OCI-LY1 (cell line): ENCODE data around the gene KCNA3.

Source experiments
- EZH2 ChIP-seq: fragments of 200-600 bp; sonication (generic), shearing (Covaris generic); IDR thresholded peaks from 2 replicates; pipeline ENCODE4 v1.8.0; 2017; ENCODE audit warnings: borderline replicate concordance, mixed run types, mild to moderate bottlenecking, antibody characterized with exemption, low read length, moderate library complexity, mixed read lengths
- TF ChIP-seq, protein P1 (sequence below): fragments of 200-600 bp; sonication (generic), shearing (Covaris generic); IDR thresholded peaks from 2 replicates; pipeline ENCODE4 v1.5.1; 2017; ENCODE audit warnings: mild to moderate bottlenecking, antibody characterized with exemption, low read length, moderate library complexity, mixed read lengths

- TF ChIP-seq, protein P1, sequence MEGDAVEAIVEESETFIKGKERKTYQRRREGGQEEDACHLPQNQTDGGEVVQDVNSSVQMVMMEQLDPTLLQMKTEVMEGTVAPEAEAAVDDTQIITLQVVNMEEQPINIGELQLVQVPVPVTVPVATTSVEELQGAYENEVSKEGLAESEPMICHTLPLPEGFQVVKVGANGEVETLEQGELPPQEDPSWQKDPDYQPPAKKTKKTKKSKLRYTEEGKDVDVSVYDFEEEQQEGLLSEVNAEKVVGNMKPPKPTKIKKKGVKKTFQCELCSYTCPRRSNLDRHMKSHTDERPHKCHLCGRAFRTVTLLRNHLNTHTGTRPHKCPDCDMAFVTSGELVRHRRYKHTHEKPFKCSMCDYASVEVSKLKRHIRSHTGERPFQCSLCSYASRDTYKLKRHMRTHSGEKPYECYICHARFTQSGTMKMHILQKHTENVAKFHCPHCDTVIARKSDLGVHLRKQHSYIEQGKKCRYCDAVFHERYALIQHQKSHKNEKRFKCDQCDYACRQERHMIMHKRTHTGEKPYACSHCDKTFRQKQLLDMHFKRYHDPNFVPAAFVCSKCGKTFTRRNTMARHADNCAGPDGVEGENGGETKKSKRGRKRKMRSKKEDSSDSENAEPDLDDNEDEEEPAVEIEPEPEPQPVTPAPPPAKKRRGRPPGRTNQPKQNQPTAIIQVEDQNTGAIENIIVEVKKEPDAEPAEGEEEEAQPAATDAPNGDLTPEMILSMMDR = no peak
- no peak for TF ChIP-seq EZH2
Measured at GRCh38 chr1:110663241-110663640, 11.5 kb downstream of the KCNA3 start.
